ENCODE data around the gene PIGB. TPM values are rescaled to one million over a fixed set of nuclear protein-coding genes. Genes with fewer than 3 reads are reported as not detected.

PIGB gene
- total and polyA plus RNA-seq, 2 of the 4 experiments (the other 2 are of a cell fraction), result 9.2 to 11.8 TPM

DNA sequence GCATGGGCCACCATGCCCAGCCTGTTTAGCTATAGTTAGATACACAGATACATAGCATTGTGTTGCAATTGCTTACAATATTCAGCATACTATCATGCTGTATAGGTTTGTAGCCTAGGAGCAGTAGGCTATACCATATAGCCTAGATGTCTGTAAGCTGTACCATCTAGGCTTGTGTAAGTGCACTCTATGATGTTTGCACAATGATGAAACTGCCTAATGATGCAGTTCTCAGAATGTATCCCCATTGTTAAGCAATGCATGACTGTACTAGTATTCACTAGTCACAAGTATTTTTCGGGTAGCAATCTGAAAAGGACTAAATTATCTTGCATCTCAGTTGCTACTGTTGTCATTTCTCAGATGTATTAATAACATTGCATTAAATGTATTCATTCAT, 16.0 kb downstream of the PIGB start:
- DNase-seq (peak; percentile 89), ATAC-seq (ENCODE audit: low read depth) (peak; percentile 72)
- Histone ChIP-seq H3K9me1 (ENCODE audit: insufficient read depth, low read length) (no peaks in the 10 kb centered on the region), H4K5ac (ENCODE audit: low read depth, low read length) (no peak overlapping the region), H4K91ac (ENCODE audit: insufficient read depth, low read depth, low read length) (no peak overlapping the region), H2BK120ac (ENCODE audit: low read depth, low read length) (no peak overlapping the region), H3K56ac (ENCODE audit: extremely low read depth, insufficient read depth, low read length) (no peak overlapping the region), H2AFZ (replicated peaks; ENCODE audit: low read length, poor library complexity) (no peak overlapping the region), H3K36me3 (ENCODE audit: control insufficient read depth, insufficient read depth, low read length) (peaks cover 15% of the 10 kb centered on the region), H3K4me3 (ENCODE audit: insufficient read depth, low read depth, low read length) (no peak overlapping the region), H3K79me1 (ENCODE audit: low read depth in 1 of 2, low read length in 2 of 2) (no peaks in the 10 kb centered on the region; a peak in 1 of 4 replicates), H3K23ac (ENCODE audit: low read depth, low read length) (no peak overlapping the region), H3K9me3 (ENCODE audit: control insufficient read depth, insufficient read depth, low read length) (no peaks in the 10 kb centered on the region), H3K18ac (ENCODE audit: low read depth, low read length) (no peak overlapping the region), H2AK5ac (ENCODE audit: low read depth, low read length) (no peak overlapping the region), H3K14ac (replicated peaks; ENCODE audit: low read depth, low read length) (no peak overlapping the region), H2BK15ac (ENCODE audit: low read depth, low read length) (no peak overlapping the region), H3K27ac (ENCODE audit: insufficient read depth, low read length) (no peak overlapping the region), H2BK5ac (ENCODE audit: low read depth, low read length, poor library complexity, severe bottlenecking) (peak overlapping the region; percentile 57), H3K4me1 (ENCODE audit: control insufficient read depth, insufficient read depth, low read length) (no peaks in the 10 kb centered on the region; the same call in 1 of the 2 replicates), H4K8ac (ENCODE audit: low read depth in 2 of 2, low read length in 2 of 2) (0 out of 4 replicates have a peak overlapping the region, but pooled peaks of 1 of the 2 experiments have one; percentile 15), H3K27me3 (ENCODE audit: control insufficient read depth, insufficient read depth, low read length) (no peaks in the 10 kb centered on the region), H3K4ac (ENCODE audit: low read depth, low read length) (no peak overlapping the region), H2BK20ac (ENCODE audit: low read depth, low read length) (no peak overlapping the region), H2AK9ac (replicated peaks; ENCODE audit: low read depth, low read length, poor library complexity) (no peak overlapping the region), H4K20me1 (ENCODE audit: insufficient read depth, low read length) (no peaks in the 10 kb centered on the region), H3K4me2 (ENCODE audit: low read depth, low read length) (no peak overlapping the region), H3K9ac (ENCODE audit: low read depth, low read length) (no peak overlapping the region)
- WGBS, 2 experiments (ENCODE audit: extremely low coverage in 2 of 2, insufficient read length in 1 of 2), result no CpG with 5 or more reads among the region's 1 CpG
- intact Hi-C loops (cut with micrococcal nuclease) (no loop called here), in situ Hi-C loops (cut with MboI; ENCODE audit: low sequenced_read_pairs) (no loop called here), dilution Hi-C loops (cut with HindIII; ENCODE audit: low sequenced_read_pairs, unreplicated experiment) (no loop called here)
- BruUV-seq (replicated peaks), result no TSS peak
- ChIA-PET CTCF (no interaction called here), POLR2A (ENCODE audit: unreplicated experiment) (interaction anchor here (0.5 kb wide), 1 partner anchor 16 kb away, joined by 3 read pairs; the partner anchor contains the start of genes PIGB and PIGBOS1)
- TF ChIP-seq RCOR1 (IDR thresholded peaks at IDR 0.05; ENCODE audit: insufficient replicate concordance, low read length) (no peak), POLR2A (IDR thresholded peaks at IDR 0.05; ENCODE audit: low read depth, low read length) (no peak), MXI1 (IDR thresholded peaks at IDR 0.05; ENCODE audit: borderline replicate concordance, low read depth, low read length) (no peak), BHLHE40 (IDR thresholded peaks at IDR 0.05; ENCODE audit: low read depth, low read length) (no peak), RFX5 (IDR thresholded peaks at IDR 0.05; ENCODE audit: low read depth, low read length) (0 out of 2 replicates have a peak, but pooled peaks have one; percentile 38), RAD21 (IDR thresholded peaks at IDR 0.05; ENCODE audit: low read length) (no peak), CEBPB (IDR thresholded peaks at IDR 0.05; ENCODE audit: low read depth, low read length) (peak; percentile 98), FOS (IDR thresholded peaks at IDR 0.05; ENCODE audit: low read depth, low read length) (peak; percentile 59; the same call in 1 of the 2 replicates), NFE2L2 (IDR thresholded peaks at IDR 0.05; ENCODE audit: low read depth, low read length) (no peak)

Measured in IMR-90 (cell line).